ENCODE data around the gene SLC16A12.

The SLC16A12 gene

GRCh38 chr10:89471110-89471809, 64.1 kb downstream of the SLC16A12 start:
- no peak for TF ChIP-seq EZH2phosphoT487 (IDR thresholded peaks at IDR 0.05; ENCODE audit: low read depth)
- TF ChIP-seq, protein P1, sequence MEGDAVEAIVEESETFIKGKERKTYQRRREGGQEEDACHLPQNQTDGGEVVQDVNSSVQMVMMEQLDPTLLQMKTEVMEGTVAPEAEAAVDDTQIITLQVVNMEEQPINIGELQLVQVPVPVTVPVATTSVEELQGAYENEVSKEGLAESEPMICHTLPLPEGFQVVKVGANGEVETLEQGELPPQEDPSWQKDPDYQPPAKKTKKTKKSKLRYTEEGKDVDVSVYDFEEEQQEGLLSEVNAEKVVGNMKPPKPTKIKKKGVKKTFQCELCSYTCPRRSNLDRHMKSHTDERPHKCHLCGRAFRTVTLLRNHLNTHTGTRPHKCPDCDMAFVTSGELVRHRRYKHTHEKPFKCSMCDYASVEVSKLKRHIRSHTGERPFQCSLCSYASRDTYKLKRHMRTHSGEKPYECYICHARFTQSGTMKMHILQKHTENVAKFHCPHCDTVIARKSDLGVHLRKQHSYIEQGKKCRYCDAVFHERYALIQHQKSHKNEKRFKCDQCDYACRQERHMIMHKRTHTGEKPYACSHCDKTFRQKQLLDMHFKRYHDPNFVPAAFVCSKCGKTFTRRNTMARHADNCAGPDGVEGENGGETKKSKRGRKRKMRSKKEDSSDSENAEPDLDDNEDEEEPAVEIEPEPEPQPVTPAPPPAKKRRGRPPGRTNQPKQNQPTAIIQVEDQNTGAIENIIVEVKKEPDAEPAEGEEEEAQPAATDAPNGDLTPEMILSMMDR (IDR thresholded peaks at IDR 0.05; ENCODE audit: low read depth, low read length), result no peak
- Histone ChIP-seq H2AFZ (ENCODE audit: low read depth, low read length) (no peak overlapping the region), H4K20me1 (ENCODE audit: insufficient read depth, low read length) (no peaks in the 10 kb centered on the region), H3K4me2 (ENCODE audit: low read length) (no peak overlapping the region), H3K4me1 (ENCODE audit: low read length) (no peaks in the 10 kb centered on the region), H3K9ac (ENCODE audit: low read length) (no peak overlapping the region), H3K27me3 (ENCODE audit: low read depth, low read length) (no peaks in the 10 kb centered on the region), H3K79me2 (ENCODE audit: low read length) (no peaks in the 10 kb centered on the region), H3K36me3 (replicated peaks; ENCODE audit: low read depth, low read length) (no peaks in the 10 kb centered on the region), H3K9me3 (ENCODE audit: insufficient read depth, low read length) (no peaks in the 10 kb centered on the region), H3K27ac (ENCODE audit: low read length) (no peak overlapping the region), H3K4me3 (ENCODE audit: low read length) (no peak overlapping the region)

DNA sequence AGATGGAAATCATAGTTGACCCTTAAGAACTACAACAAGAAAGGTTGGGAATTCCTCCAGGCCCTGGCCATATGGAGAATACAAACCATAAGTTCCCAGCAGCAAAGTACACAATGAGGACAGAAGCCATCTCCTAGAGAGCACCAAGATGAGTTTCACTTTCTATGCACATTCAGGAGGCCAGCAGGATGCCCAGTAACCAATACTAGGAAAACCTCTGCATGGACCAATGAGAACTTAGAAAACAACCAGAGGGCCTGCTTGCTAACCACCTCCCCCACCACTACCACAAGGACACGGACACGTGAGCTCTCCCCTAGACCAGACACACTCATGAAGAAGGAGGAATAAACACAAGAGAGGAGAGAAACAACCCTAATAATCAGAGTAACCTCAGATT, 64.8 kb downstream of the SLC16A12 start:
- Histone ChIP-seq H3K4me3 (ENCODE audit: low read length) (no peak overlapping the region), H3K9ac (ENCODE audit: low read length) (no peak overlapping the region), H3K4me1 (ENCODE audit: low read length) (no peaks in the 10 kb centered on the region), H3K79me2 (ENCODE audit: low read length) (no peaks in the 10 kb centered on the region), H3K27ac (ENCODE audit: low read length) (no peak overlapping the region), H3K36me3 (replicated peaks; ENCODE audit: low read depth, low read length) (no peaks in the 10 kb centered on the region), H2AFZ (ENCODE audit: low read depth, low read length) (no peak overlapping the region), H3K27me3 (ENCODE audit: low read depth, low read length) (no peaks in the 10 kb centered on the region), H3K4me2 (ENCODE audit: low read length) (no peak overlapping the region), H3K9me3 (ENCODE audit: insufficient read depth, low read length) (no peaks in the 10 kb centered on the region), H4K20me1 (ENCODE audit: insufficient read depth, low read length) (no peaks in the 10 kb centered on the region)
- TF ChIP-seq, protein P1 (IDR thresholded peaks at IDR 0.05; ENCODE audit: low read depth, low read length), result no peak
- TF ChIP-seq EZH2phosphoT487 (IDR thresholded peaks at IDR 0.05; ENCODE audit: low read depth), result no peak

DNA sequence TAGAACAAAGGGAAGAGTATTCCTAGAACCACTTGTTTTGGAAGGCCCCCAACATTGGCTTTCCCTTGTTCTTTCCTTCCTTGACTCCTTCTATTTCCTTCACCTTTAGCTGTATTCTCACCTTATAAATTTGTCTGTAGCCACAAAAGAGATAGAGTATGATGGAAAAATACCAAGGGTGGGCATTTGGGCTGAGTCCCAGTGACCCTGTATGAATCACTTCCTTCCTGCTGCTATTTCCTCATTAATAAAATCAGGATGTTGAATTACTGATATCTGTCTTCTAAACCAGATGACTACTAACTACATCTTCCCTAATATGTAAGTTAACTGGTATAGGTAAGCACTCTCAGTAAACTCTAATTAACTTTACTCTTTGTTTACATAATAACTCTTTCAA, 65.9 kb downstream of the SLC16A12 start:
- Histone ChIP-seq H3K9ac (ENCODE audit: low read length) (no peak overlapping the region), H3K27ac (ENCODE audit: low read length) (no peak overlapping the region), H2AFZ (ENCODE audit: low read depth, low read length) (no peak overlapping the region), H3K36me3 (replicated peaks; ENCODE audit: low read depth, low read length) (no peaks in the 10 kb centered on the region), H3K4me3 (ENCODE audit: low read length) (no peak overlapping the region), H3K79me2 (ENCODE audit: low read length) (no peaks in the 10 kb centered on the region), H3K4me2 (ENCODE audit: low read length) (no peak overlapping the region), H3K4me1 (ENCODE audit: low read length) (no peaks in the 10 kb centered on the region), H3K9me3 (ENCODE audit: insufficient read depth, low read length) (no peaks in the 10 kb centered on the region), H4K20me1 (ENCODE audit: insufficient read depth, low read length) (no peaks in the 10 kb centered on the region), H3K27me3 (ENCODE audit: low read depth, low read length) (no peaks in the 10 kb centered on the region)
- no peak for TF ChIP-seq EZH2phosphoT487 (IDR thresholded peaks at IDR 0.05; ENCODE audit: low read depth)
- TF ChIP-seq, protein P1 (IDR thresholded peaks at IDR 0.05; ENCODE audit: low read depth, low read length), result no peak

DNA sequence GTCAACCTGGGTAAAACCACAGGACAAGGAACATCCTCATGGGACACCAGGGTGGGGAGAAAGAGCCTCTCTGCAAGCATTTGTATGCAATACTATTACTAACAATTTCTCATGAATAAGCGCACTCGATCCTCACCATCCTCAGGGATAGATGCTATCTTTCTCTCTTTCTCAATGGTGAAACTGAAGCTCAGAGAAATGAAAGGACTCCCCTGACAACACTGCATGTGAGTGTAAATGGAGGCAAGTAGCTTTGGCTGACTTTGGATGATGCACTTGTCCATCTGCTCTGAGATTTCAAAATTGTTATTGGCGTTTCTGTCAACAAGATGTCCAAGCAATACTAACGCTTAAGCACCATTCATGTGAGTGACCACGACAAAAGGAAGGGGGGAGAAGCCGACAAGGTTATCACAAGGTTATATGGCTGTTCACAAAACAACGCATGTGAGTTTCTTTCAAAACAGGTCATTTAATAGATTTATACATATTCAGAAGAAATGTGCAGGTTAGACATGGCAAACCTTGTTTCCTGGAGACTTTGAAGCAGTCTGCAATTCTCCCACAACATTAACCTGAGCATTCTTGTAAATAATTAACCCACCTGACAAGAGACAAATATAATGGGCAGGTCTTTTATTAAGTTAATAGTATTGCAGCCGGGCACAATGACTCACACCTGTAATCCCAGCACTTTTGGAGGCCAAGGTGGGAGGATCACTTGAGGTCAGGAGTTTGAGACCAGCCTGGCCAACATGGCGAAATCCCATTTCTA, 67.0 kb downstream of the SLC16A12 start:
- Histone ChIP-seq H4K20me1 (ENCODE audit: insufficient read depth, low read length) (no peaks in the 10 kb centered on the region), H3K9ac (ENCODE audit: low read length) (no peak overlapping the region), H2AFZ (ENCODE audit: low read depth, low read length) (no peak overlapping the region), H3K79me2 (ENCODE audit: low read length) (no peaks in the 10 kb centered on the region), H3K36me3 (replicated peaks; ENCODE audit: low read depth, low read length) (no peaks in the 10 kb centered on the region), H3K9me3 (ENCODE audit: insufficient read depth, low read length) (no peaks in the 10 kb centered on the region), H3K27me3 (ENCODE audit: low read depth, low read length) (no peaks in the 10 kb centered on the region), H3K4me3 (ENCODE audit: low read length) (no peak overlapping the region), H3K4me1 (ENCODE audit: low read length) (no peaks in the 10 kb centered on the region), H3K4me2 (ENCODE audit: low read length) (no peak overlapping the region), H3K27ac (ENCODE audit: low read length) (no peak overlapping the region)
- TF ChIP-seq, protein P1 (IDR thresholded peaks at IDR 0.05; ENCODE audit: low read depth, low read length), result no peak
- TF ChIP-seq EZH2phosphoT487 (IDR thresholded peaks at IDR 0.05; ENCODE audit: low read depth), result no peak
